ENCODE measurements around the gene ALX1.

DNA sequence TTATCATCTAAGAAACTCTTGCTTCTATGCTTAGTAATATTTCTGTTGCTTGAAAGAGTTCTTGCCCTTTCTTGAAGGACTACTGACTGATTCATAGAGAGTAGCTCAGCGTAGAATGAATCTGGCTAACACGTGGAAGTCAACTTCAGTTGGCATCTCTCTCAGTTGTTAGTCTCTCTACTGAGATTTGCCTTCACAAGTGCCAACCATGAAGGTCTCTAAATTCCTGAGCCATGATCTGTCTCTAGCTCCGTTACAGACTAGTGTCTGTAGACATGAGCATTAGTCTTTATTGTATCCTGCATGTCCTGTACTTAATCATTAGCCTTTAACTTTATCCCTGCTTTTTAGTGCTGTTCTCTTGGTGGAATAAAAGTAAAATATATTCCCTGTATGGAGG lies 19.1 kb upstream of the ALX1 start:
- TF ChIP-seq POLR2A (IDR thresholded peaks at IDR 0.05; ENCODE audit: low read depth, low read length) (no peak), TAF1 (IDR thresholded peaks at IDR 0.05; ENCODE audit: borderline replicate concordance, low read depth, low read length) (no peak), POLR2AphosphoS5 (IDR thresholded peaks at IDR 0.05; ENCODE audit: low read depth, low read length) (no peak)

Data from GM12892 (cell line).